HG02759 (cell line): ENCODE results near the gene APOF.
"Not testable (repeated sequence)": the region's sequence is repeated elsewhere in the genome, so short reads cannot be mapped to it uniquely, and the experiment has no call there.

Experiments
- ATAC-seq: cut with Tn5 transposase; IDR thresholded peaks from one replicate; pipeline ENCODE4 v1.9.1; 2021; ENCODE audit warnings: mild to moderate bottlenecking, moderate library complexity; ENCODE audit not compliant: unreplicated experiment

Gene APOF

DNA sequence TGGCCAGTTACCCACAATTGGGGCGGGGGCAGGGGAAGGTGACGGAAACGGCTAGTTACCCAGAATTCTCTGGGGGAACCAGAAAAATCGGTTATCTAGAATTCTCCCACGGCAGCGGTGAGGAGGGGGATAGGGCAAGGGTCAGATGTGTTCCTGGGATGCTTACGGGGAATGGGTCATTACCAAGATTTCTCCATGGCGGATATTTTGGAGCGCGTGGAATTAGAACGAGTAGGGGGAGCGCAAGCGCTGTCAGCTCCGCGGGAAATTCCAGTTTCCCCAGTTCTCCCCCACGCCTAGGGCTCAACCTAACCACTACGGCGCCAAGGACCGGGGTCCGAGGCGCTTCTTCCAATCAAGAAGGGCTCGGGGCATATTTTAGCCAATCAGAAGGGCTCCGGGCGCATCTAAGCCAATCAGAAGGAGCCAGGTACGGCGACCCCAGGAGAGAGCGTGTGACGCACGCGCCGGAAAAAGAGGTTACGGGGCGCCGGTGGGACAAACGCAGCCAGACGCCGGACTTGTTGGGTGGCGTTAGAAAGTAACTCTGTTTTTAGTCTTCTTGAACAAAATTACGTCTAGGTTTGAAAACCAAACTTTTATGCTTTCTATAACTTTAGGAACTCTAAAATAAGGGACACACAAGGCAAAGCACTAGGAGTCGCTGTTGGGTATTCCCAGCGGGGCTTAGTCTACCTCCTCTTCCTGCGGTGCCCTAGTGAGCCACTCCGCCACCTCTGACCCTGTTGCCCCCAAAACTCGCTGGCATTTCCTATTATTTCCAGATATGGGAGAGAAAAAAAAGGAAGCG lies 28.8 kb downstream of the APOF start, which contains the start of gene PAN2:
TSS of gene PAN2 (minus strand) at position 322 of the 811 bp plus-strand sequence. CDS start 906 bp downstream, outside the sequence.
- ATAC-seq = peak; percentile 89

DNA sequence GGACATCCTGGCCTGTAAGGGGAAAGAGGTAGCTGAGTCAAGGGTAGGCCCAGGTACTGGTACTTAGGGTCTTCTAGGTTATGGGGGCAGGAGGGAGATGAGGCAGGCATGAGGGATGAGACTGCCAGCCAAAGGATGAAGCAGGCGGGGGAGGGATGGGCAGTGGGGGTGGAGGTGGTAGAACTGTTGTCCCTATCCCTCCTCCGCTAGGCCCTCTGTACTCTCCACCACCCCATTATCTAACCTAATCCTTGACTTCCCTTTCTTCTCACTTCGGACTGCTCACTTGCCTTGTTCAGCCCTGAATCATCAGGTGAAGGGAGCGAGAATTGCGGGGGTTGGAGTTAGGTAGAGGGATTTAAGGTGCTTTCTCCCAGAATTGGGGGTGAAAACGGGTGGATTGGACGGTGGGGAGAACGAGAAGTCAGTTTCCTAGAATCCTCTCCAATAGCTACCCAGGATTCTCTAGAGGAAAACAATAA lies 29.4 kb downstream of the APOF start:
- no peak for ATAC-seq

DNA sequence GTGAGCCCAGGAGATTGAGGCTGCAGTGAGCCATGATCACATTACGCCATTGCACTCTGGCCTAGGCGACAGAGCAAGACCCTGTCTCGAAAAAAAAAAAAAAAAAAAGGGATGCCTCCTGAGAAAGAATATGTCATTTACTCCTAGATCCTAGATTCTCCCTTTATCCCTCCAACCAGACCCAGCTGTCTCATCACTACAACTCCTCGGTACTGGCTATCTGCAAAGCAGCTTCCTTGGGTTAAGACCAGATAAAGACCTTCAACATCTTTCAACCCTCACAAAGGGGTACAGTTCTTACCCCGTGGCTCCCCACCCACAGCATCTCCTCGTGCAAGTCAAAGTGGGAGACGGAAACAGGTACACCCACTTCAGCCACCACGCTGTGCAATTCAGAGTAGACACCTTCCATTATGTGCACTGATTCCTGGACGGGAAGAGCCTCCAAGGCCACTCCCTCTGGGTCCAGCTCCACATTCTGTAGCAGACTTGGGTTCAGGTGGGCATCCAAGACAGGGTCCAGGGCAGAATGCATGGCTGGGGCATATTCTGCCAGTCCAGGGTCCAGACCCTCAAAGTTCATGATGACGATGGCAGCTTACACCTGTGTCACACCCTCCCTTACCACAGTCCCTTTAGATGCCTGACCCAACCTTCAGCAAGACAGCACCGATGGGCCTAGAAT lies 30.0 kb downstream of the APOF start:
- ATAC-seq = no peak

DNA sequence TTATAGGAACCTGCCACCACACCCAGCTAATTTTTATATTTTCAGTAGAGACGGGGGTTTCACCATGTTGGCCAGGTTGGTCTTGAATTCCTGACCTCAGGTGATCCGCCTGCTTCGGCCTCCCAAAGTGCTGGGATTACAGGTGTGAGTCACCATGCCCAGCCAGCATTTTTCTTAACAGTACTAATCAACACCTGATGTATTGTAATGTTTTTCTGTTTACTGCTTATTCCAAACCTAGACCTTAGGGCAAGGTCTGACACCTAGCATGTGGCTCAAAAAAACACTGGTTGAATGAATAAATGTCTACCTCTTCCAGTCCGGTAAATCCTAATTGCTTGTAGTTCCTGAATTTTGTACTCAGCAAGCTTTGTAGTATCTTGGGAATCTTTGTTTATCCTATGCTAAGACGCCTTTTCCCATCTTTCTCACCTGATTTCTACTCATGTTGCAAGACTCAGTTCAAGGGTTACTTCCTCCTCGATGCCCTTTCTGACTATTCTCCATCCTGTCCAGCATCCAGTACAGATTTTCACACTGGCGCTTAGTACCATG lies 31.6 kb downstream of the APOF start:
- ATAC-seq = no peak

DNA sequence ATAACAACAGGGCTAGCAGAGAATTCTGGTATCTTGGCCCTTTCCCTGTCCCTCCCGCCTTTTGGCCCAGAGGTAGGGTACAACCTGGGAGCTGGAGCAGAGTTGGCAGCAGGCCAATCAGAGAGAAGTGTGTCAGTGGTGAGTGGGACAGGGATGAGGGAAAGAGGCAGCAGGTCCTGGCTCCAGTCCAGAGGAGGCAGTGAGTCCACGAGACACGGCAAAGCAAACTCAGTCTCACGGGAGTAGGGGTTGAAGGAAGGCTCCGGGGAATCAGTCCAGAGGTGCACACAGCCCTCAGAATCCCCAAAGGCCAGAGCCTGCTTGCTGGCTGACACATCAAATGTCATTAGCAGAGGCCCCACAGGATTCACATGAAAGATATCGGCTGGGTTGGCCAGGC lies 36.1 kb downstream of the APOF start:
- ATAC-seq = no peak

DNA sequence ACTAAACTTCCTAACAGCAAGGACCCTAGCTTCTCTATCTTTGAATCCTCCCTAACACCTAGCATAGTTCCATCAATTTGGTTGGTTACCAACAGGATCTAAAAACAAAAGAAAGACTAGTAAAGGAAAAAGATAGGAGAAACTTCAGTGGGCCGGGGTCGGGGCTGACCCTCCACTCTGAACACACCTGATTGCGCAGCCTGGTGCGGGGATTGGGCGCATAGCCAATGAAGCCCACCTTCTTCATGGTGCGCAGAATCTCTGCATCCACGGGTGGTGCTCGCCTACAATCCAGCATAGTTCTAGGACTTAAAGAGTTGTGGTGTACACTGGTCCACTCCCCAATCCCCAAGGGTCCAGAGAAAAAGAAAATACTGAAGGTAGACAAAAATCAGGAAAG lies 36.5 kb downstream of the APOF start:
- ATAC-seq = no peak

DNA sequence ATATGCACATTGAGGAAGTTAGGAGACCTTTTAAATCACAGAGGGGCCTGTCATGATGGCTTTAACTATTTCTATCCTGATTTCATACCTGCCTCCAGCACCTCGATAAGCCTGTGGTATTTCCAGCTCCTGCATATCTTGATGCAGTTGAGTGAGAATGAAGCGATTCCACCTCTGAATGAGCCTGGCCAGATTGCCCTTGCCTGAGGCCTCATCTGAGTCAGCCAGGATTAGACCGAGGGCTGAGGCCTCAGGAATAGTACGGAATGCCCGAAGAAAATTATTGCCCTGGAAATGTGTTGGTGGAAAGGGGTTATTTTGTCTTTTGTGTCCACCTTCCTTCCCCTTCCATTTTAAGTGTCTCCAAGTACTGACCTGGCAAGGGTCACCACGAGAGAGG lies 38.5 kb downstream of the APOF start:
- no peak for ATAC-seq

DNA sequence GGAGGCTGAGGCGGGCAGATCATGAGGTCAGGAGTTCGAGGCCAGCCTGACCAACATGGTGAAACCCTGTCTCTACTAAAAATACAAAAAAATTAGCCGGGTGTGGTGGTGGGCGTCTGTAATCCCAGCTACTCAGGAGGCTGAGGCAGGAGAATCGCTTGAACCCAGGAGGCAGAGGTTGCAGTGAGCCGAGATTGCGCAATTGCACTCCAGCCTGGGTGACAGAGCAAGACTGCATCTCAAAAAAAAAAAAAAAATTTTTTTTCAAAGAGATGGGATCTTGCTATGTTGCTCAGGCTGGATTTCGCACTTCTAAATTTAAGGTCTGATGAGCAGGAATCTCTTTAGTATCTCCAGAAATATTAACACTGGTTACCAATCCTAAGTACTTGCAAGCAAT lies 41.0 kb downstream of the APOF start:
- ATAC-seq = not testable (repeated sequence)

DNA sequence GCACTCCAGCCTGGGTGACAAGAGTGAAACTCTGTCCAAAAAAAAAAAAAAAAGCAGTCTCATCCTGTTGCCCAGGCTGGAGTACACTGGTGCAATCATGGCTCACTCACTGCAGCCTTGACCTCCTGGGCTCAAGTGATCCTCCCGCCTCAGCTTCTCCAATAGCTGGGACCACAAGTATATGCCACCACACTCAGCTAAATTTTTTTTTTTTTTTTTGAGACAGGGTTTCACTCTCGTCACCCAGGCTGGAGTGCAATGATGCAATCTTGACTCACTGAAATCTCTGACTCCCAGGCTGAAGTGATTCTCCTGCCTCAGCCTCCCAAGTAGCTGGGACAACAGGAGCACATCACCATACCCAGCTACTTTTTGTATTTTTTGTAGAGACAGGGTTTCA lies 41.6 kb downstream of the APOF start:
- ATAC-seq = no peak

DNA sequence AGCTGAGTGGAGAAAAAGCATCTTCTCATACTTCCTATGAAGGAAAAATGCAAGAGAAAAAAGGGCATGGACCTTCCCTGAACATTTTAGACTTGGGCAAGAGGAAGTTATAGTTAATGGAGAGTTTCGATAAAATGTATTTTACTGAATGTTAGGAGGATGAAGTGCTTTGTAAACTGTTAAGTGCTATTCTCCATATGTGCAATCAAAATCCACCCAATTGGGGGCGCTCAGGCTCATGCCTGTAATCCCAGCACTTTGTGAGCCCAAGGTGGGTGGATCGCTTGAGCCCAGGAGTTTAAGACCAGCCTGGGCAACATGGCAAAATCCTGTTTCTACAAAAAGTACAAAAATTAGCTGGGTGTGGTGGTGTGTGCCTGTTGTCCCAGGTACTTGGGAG lies 45.0 kb downstream of the APOF start:
- no peak for ATAC-seq

DNA sequence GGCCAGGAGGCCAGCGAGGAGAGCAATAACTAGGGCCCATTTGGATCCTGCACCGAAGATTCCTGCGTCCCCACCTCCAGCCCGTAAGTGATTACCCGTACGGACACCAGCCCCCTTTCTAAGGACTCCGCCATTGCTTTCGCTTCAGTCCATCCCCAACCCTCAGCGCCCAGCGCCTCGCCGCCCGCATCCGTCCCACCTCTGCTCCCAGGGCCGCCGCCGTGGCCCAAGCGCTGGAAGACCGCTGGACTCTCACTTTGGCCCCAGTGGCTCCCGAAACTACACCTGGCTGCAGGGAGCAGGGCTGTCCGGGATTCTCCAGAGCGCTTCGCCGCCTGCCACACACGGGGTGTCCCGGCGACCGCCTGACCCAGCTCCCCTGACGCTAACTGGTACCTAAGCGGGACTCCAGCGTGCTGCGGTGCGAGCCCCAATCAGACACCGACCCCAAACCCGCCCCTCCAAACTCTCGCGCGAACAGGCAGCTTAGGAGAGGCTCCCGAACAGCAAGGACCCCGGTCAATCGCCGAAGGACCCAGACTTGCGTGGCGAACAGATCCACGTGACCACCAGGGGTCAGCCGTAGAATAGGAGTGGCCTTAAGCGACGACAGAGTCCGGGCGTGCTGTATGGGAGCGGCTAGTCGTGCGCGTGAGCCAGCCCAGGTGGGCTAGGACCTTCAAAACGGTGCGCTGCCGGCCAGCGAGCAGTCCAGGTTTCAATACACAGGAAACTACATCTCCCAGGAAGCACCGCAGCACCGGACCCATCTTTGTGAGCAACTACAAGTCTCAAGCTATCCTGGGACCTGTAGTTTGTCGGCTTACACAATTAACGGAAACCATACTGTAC lies 46.8 kb downstream of the APOF start, which contains the start of gene CNPY2:
TSS of gene CNPY2 (minus strand) at position 367 of the 852 bp plus-strand sequence. CDS start 771 bp downstream, outside the sequence.
- peak; percentile 90 for ATAC-seq

DNA sequence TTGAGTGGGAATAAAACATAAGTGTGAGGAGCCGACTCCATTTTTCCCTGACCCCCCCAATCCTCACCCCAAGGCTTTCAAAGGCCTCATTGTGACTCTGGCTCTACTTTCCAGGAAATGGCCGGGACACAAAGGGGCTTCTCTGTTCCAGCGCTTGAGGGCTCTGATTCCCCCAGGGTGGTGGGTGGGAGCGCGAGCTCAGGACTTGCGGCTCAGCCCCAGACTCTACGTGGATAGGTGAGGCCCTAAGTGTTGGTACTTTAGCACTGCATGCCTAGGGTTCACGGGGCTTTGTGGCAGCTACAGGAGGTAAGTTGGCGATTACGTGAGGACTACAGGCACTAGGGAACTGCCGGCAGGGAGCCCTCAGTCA lies 47.4 kb downstream of the APOF start:
- ATAC-seq = no peak

DNA sequence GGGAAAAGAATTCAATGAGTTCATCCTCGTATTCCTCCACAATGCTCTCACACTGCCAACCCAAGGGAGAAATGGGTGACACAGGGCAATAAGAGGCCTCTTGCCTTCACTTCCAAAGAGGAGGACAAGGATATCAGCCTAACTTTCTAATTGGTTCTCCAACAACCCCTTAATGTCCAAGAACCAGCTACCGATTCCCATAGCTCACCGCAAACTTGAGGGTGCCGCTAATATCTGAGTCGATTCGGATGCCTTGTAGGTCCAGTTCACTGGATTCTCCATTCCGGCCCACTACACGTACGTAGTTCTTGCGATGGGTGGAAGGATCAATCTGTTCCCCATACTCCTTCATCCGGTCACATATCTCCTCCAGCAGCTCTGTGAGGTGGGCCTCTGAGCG lies 51.7 kb downstream of the APOF start:
- ATAC-seq = no peak
